ENCODE measurements around the gene PAQR3.

PAQR3 gene, protein sequence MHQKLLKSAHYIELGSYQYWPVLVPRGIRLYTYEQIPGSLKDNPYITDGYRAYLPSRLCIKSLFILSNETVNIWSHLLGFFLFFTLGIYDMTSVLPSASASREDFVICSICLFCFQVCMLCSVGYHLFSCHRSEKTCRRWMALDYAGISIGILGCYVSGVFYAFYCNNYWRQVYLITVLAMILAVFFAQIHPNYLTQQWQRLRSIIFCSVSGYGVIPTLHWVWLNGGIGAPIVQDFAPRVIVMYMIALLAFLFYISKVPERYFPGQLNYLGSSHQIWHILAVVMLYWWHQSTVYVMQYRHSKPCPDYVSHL

DNA sequence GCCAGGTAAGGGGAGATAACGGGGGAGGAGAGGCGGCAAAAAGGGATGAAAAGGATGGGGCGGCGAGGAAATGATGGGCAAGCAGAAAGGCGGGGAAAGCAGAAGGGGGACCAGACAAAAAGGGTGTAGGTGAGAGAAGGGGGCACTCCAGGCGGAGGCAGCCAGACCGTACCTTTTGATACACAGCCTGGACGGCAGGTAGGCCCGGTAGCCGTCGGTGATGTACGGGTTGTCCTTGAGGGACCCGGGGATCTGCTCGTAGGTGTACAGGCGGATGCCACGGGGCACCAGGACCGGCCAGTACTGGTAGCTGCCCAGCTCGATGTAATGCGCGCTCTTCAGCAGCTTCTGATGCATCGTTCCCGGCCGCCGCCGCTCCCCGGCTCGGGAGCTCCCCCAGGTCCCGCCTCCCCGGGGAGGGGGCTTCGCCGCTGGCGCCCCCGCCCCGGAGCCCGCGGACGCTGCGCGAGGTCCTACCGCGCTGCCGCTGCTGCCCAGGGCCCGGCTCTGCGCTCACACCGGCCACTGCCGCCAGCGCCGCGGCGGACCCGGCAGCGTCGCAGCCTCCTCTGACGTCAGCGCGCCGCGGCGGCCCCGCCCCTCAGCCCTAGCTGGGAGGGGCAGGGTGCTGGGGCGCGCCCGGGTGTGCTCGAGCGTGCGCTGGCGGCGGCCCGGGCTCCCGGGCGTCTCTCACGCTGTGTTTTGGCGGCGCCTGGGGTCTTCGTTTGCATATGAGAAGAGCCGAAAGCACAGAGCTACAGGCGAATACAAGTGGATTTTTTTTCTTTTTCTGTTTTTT is at the start of gene PAQR3:
PAQR3 (minus strand) TSS at position 571 of the 799 bp plus-strand sequence; CDS start at position 357, 214 bp downstream.
- peak; percentile 94 for DNase-seq

DNA sequence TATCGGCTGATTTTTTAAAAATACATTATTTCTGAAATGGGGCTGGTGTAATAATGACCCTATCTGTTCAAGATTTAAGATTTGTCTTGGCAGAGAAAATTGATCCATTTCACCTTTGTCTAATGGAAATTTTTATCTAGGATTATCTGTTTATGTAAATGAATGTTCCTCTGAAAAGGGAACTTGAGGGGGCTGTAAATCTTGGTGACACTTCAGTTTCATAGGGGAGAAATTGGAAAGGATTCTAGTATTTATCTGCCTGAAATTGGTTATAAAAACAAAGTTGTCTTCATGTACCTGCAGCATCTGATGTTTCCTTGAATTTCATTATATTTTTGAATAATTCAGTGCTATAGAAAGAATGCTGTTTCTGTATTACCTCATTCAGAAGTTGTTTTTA is 48.4 kb upstream of the PAQR3 start:
- DNase-seq = no peak

DNA sequence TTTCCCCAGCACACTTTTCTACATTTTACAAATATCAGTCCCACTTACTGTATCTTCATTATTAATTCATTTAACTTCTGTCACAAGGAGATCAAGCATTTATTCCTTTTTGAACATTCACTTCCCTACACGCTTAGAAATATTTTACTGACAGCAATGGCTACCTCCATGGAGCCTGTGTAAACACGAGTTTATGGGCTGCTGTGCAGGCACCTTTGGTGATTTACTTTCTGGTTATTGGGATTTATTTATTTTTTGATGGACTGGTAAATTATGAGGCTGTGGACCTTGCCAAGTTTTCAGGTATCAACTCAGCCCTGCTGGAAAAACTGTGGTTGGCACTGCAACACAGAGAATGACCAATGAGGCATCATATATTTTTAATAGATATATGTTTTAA is 45.4 kb upstream of the PAQR3 start:
- no peak for DNase-seq

DNA sequence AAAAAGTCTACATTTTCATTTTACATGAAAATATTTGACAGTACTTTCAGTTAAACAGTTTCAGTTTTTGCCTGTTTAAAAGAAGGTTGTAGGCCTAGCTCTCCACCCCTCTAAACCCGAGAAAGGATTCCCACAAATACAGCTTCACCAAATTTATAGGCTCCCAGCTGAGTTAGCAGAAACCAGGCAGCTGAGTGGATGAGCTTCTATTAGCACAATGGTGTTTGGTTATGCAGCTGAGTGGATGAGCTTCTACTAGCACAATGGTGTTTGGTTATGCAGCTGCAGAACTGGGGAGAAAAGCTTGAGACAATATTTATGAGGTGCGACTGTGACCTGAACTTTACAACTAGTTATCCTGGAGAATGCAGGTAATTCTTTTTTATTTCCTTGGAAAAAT is 36.6 kb upstream of the PAQR3 start:
- DNase-seq = no peak

DNA sequence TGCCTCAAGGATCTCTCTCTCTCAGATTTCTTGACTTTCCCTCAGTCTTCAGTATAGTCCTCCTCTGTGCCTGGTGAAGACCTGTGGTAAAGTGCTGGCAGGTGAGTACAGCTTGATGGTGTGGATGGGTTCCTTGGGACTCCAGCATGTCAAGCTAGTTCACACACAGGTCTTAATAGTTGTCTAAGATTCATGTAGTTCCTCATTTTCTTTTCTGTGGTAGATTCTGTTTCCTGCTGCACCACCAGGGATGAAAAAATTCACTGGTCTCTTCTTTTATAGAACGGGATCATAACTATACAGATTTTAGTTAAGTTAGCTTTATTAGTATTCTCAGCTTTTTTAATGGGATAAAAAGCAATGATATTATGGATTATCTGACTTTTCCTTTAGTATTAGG is 32.5 kb upstream of the PAQR3 start:
- DNase-seq = no peak

DNA sequence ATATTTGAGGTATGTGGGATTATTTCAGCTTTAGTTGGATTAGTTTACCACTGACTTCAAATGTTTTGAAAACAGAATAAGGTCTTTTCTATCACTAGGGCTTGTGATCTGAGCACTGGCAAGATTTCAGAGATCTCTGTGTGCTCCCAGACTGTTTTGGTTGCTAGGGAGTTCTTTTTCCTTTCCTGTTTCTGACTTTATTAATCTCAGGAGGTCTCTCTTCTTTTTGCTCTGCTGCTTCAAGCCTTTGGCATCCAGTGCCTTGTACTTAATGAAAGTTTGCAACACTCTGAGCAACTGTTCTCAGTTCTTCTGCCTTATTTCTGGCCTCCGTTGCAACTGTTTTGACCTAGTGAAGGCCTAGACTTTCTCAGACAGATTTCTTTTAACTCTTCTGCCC is 32.1 kb upstream of the PAQR3 start:
- no peak for DNase-seq

DNA sequence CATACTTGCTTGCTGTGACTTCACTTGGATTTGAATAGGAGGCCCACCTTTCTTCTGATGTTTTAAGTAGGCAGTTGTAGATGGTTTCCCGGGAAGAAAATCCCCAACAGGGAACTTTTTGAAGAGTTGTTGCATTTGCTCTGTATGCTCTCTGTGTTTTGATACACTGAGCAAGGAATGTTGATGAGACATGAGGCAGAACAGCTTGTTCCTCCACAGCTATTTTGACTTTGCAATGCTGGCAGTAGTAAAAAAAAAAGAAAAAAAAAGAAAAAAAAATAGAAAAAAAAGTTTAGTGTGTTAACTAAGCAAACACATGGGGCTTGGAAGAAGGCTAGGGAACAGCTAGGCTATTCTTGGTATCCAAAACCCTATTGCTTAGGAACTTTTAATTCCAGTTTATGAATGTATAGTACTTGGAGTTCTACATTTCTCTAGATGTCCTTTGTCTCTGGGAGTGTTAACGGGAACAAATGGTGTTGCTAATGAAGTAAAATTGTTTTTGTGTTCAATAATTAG is 23.4 kb upstream of the PAQR3 start:
- no peak for DNase-seq

DNA sequence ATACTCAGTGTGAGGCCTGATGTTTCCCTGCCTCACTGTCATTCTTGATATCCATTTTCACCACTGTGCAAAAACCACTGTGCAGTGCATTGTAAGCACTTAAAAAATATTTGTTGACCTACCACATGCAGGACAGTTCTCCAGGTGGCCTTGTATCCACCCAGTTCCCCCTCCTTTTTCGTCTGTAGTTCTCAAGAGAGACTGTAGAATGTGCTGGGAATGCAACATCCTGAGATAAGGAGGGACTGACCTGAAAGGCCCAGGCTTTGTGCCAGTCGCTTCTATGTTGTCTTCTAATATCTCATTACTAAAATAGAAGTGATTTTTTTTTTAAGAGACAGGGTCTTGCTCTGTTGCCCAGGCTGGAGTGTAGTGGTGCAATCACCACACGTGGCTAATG is 21.7 kb upstream of the PAQR3 start:
- DNase-seq = no peak

DNA sequence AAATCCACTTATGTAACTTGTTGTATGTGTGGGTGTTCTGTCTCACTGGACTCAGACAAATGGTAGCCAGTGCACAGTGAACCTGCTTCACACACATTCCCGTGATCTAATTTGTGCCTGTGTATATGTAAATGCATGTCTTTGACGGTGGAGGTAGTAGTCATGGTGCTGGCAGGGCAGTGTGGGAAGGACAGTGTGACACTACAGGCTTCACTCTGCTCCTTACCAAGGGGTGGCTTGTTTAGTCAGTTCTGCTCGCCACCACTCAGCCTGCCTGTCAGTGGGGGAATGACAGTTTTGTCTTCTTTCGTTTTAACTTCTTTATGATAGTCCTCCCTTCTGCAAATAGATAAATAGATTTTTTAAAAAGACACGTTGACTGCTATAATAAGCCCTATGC is 17.7 kb upstream of the PAQR3 start:
- DNase-seq = no peak

DNA sequence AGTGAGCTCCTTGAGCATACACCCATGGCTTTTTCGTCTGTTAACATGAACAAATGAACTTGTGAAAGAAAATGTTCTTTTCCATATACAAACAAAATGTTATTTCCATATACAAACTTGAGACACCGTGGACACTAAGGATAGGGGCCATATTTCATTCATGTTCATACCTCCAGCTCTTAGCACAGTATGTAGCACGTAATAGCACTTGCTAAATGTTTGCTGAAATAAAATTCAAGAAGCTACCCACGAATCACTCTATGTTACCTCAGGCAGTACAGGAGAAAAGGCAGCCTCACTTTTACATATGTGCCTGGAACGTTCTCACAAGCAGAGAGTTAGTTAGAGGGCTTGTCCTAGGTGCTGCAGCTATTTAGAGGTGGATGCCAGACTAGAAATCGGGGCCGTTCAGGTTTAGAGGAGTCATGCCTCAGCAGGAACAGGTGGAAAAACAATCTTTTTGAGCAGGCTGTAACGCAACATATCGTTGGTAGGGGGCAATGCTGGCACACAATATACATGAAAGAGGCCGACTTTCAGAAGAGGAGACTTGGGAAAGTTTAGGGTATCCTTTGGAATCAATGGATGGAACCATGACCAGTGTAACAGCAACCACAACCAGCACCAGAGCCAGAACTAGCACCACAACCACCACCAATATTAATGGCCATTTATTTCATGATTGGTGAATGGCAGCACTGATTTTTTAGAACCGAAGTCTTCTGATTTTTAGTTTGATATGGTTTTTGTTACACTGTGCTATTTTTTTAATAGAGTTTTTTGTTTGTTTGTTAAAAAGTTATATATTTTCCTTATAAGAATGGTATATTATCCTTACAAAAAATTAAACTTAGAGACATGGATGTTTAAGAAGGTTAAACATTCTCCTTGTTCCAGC is 14.8 kb upstream of the PAQR3 start:
- DNase-seq = no peak

DNA sequence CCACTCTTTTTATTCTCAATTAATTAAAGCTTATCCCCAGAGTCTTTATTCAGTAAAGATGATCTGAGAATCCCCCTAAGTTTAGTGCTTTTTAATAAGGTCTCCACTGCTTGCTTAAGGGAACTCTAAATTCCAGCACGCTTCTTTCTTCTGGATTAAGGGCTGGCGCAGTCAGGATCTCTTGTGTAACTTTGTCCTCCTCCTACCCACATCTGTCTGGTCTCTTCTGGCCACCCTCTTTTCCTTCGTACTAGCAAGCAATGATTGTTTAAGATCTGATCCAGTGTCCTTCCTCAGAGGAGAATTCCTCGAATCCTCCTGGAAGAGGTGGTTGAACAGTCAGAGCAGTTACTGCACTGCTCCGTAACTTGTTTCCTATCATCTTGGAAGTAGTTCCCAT is 14.0 kb upstream of the PAQR3 start:
- no peak for DNase-seq

DNA sequence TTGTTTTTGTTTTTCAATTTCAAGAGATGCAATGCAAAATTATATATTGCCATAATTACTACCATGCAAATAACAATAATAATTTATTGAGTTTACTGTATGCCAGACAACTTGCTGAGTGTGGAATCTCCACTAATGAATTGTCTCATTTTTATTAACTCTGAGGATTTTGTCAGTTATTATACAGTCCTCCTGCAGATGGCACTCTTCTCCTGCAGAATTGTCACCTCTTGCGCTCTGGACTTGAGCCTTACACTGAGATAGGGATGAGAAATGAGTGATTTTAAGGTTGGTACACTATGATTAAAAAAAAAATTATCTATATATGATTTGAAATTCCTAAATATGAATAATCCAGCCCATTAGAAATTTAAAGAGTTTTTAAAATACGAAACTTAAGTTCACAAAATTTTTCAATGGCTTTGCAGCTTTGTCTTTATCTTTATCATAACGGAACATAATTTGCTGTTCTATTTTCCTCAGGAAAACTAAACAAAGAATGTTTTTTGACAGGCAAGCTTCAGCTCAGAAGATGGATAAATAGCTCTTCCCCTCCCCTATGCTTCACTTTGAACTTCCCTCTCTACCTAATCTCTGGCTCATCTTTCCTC is 12.7 kb upstream of the PAQR3 start:
- peak; percentile 59 for DNase-seq

DNA sequence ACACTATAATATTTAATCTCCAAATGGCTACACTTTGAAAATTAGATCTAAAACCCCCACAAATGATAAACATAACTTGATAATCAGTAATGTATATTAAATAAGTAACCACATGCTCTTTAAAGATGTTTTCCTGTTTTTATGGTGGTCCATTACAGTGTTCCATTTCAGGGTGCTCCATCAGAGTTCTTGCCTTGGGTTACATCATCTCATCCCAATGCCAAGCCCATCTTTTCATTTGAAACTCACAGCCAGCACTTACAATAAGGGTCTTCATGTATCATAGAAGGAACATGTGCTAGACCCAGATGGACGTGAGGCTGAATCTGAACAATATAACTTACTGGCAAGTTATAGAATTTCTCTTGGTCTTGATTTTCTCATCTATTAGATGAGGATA is 10.5 kb upstream of the PAQR3 start:
- DNase-seq = no peak

DNA sequence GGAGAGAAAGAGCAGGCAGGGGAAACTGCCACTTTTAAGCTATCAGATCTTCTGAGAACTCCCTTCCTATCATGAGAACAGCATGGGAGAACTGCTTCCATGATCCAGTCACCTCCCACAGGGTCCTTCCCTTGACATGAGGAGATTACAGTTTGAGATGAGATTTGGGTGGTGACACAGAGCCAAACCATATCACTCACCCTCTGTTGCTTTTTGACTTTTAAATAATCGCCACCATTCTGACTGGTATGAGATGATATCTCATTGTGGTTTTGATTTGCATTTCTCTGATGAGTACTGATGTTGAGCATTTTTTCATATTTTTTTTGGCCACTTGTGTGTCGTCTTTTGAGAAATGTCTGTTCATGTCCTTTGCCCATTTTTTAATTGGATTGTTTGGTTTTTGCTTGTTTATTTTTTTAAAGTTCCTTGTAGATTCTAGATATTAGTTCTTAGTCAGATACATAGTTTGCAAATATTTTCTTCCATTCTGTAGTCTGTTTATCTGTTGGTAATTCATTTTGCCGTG is 6.5 kb upstream of the PAQR3 start:
- DNase-seq = no peak

DNA sequence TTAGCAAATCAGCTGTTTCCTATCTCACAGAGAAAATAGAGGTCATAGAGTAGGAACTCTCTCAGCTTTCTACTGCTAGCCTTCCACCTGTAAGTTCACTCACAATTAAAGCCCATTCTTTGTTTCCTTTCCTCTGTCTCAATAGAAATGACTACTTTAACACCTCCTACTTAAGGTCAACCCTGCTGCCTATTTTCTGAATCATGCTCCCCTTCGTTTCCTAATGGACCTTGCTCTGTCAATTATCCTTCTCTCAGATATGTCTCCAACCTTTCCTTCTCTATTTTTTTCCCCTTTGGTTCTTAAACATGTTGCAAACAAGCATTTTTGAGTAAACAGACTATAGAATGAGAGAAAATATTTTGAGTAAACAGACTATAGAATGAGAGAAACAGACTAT is 5.1 kb upstream of the PAQR3 start:
- no peak for DNase-seq

DNA sequence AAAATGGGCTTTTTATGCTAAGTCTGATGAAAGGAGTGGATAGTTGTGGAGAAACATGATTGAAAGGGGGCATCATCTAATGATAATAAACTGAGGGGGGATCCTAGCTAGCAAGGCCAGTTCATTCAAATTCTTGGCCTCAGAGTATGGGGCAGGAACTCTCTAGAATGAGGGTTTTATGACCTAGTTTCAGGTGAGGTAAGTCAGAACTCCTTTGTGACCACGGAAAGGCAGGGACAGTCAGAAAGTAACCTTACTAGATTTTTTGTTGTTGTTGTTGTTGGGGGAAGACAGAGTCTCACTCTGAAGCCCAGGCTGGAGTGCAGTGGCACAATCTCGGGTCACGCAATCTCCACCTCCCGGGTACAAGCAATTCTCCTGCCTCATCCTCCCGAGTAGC is 1.5 kb upstream of the PAQR3 start:
- no peak for DNase-seq

DNA sequence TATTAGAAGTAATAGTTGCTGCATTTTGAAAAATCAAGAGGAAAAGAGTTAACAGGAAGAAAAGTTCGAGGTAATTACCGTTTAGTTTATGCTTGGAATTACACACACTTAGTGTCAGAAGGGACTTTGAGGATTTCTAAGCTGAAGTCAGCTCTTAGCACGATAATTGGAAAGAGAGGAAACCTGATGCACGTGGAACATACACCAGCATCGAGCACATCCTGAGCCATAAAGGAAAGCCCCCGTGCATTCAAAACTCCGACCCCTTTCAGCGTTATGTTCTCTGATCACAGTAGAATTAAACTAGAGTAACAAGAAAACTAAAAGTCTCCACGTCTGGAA is 400 bp upstream of the PAQR3 start:
- DNase-seq = no peak

DNA sequence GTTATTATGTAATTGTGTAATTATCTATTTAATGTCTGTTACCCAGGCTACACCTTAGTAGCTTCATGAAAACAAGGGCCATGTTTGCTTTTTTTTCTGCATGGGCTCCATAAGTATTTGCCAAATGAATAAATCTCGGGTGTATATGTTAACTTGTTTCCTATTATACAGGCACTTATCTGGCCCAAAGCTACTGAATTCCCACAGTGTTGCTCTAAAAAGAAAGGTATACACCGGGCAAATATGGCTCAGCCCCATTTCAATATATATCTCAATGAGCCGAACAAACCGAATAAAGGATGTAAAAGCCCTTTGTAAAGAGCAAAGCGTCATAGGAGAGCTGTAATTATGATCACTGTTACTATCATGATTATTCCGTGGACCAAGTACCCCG is 767 bp downstream of the PAQR3 start:
- DNase-seq = no peak

DNA sequence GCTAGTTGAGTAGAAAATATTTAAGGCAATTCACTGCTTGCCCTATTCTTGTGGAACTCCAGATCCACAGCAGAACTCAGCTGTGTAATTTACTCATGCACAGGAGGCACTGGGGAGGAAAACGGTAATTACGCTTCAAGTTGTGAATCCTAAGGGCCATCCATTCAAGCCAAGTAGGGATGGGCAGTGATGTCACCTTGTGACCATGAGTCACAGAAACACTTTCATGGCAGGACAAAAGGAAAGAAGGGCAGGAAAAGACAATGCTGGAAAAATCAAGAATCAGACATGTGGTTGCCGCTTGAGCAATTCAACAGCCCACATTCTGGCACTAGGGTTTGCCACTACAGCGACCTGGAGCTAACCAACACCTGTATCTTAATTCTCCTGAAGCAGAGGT is 1.4 kb downstream of the PAQR3 start:
- DNase-seq = no peak

DNA sequence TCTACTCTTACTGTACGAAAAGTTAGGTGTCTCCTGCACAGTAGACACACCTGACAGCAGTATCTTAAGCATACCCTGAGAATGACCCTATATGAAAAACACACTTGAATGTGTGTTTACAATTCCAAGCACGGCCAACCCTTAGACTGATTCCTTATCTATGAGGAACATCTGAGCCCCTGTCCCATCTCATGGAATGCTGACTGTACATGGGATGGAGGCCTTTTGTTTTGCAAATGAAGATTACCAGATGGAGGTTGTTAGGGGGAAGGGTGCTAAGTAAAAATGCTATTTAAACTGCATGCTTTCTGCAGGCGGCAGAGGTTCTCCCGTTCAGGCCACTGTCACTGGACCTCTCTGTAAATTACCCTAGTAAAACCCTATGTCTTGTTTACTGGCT is 2.2 kb downstream of the PAQR3 start:
- no peak for DNase-seq

DNA sequence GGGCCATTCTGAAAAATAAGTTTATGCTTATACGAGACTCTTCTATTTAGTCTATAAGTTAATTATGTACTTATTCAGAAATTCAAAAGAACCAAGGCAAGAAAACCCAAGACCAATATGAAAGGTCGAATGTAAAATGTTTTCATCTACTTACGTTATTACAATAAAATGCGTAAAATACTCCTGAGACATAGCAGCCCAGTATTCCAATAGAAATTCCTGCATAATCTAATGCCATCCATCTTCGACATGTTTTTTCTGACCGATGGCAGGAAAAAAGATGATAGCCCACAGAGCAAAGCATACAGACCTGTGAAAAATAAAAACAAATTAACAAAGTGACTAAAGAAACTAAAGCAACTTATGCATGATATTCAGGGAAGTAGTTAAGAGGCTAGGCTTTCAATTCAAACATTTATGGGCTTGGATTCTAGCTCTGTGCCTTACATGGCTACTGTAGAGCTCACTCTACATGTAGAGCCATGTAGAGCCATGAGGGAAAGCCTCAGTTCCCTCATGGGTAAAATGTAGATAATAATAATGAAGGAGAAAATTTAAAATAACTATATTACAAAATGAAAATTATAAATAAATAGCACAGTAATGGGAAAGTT is 9.1 kb downstream of the PAQR3 start:
- DNase-seq = no peak

DNA sequence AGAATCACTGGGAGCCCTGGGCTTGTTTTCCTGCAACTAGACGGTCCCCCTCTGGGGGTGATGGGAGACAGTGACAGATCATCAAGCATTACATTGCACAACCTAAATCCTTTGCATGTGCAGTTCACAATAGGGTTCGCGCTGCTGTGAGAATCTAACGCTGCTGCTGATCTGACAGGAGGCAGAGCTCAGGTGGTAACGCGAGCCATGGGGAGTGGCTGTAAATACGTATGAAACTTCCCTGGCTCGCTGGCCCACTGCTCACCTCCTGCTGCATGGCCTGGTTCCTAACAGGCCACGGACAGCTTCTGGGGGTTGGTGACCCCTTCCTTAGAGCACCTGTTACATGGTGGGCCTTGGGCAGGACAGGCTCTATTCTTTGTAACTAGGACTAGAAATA is 10.4 kb downstream of the PAQR3 start:
- no peak for DNase-seq

Measured in suppressor macrophage treated with lipopolysaccharide for 4 hours (primary cell).